ENCODE data around the gene ZNF577. TPM values are rescaled to one million over a fixed set of nuclear protein-coding genes. Genes with fewer than 3 reads are reported as not detected.
A peak's percentile ranks its signal among the peaks of the same experiment; 100 is the strongest.

Gene ZNF577
- total and polyA plus RNA-seq, 2 of the 13 experiments (the other 11 are each of a cell fraction or from before 2014, with no cell fraction given), result 5.7 to 7.6 TPM

DNA sequence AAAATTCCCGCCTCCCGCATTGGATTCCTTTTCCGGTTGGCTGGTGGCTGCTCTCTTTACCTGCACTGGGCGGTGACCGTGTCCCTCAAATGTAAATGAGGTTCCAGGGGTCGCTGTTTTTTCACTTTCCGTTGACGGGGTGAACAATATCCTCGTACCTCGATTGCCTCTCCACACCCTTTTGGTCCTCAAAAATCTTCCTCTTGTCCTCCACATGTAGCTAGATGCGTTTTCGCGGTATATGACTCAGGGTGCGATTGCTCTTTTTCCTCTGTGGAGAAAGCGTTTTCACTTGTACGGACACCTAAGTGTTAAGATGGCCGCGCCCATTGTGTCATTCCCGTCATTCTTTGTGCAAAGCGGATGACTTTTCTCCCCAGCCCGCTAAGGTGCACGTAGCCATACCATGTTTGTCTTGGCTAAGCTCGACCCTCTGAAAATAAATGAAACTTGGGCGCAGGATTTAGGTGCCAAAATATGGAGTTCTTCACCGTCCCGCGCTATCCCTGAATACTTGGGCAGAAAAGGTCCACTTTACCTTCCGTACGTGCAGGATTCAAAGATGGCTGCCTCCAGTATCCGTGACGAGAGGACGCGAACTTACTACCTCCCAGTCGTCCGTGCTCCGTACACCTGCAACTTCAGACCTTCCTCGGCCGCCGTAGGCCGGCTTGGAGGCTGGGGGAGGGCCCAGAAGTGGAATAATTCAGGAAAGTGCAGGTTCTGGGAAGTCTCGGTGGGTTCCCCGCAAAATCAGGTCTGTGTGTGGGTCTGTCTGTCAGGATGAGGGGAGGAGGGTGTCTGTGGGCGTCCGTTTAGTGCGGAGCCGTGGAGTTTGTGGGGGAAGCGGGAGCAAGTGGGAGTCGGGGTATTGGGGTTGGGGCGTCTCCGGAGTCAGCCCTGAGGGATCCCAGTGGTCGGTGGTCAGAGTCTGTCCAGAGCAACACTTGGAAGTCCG is 39.3 kb upstream of the ZNF577 start, which contains the start of gene ZNF613 (continued):
- TF ChIP-seq, protein P1, sequence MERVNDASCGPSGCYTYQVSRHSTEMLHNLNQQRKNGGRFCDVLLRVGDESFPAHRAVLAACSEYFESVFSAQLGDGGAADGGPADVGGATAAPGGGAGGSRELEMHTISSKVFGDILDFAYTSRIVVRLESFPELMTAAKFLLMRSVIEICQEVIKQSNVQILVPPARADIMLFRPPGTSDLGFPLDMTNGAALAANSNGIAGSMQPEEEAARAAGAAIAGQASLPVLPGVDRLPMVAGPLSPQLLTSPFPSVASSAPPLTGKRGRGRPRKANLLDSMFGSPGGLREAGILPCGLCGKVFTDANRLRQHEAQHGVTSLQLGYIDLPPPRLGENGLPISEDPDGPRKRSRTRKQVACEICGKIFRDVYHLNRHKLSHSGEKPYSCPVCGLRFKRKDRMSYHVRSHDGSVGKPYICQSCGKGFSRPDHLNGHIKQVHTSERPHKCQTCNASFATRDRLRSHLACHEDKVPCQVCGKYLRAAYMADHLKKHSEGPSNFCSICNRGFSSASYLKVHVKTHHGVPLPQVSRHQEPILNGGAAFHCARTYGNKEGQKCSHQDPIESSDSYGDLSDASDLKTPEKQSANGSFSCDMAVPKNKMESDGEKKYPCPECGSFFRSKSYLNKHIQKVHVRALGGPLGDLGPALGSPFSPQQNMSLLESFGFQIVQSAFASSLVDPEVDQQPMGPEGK (CRISPR knock-in tag; IDR thresholded peaks at IDR 0.05), result peak; percentile 35; the same call in 1 of the 2 replicates
- TF ChIP-seq TAF1 (CRISPR knock-in tag; IDR thresholded peaks at IDR 0.05), result peak; percentile 38
- no peak for TF ChIP-seq ZNF251 (CRISPR knock-in tag; IDR thresholded peaks at IDR 0.05)
- TF ChIP-seq ZNF660 (CRISPR knock-in tag; IDR thresholded peaks at IDR 0.05; ENCODE audit: borderline replicate concordance, low read depth), result no peak
- TF ChIP-seq THYN1 (CRISPR knock-in tag; IDR thresholded peaks at IDR 0.05; ENCODE audit: borderline replicate concordance, low read depth), result no peak
- TF ChIP-seq SAP130 (CRISPR knock-in tag; IDR thresholded peaks at IDR 0.05; ENCODE audit: low read depth), result peak; percentile 91
- TF ChIP-seq KAT8 (CRISPR knock-in tag; IDR thresholded peaks at IDR 0.05), result peak; percentile 27; the same call in 1 of the 2 replicates
- no peak for TF ChIP-seq LCORL (IDR thresholded peaks at IDR 0.05)
- TF ChIP-seq LCORL (CRISPR knock-in tag; IDR thresholded peaks at IDR 0.05), result peak; percentile 64
- no peak for TF ChIP-seq GPN1 (CRISPR knock-in tag; IDR thresholded peaks at IDR 0.05; ENCODE audit: borderline replicate concordance)
- TF ChIP-seq ZNF101 (CRISPR knock-in tag; IDR thresholded peaks at IDR 0.05; ENCODE audit: borderline replicate concordance, low read depth), result no peak
- peak; percentile 45; the same call in 1 of the 2 replicates for TF ChIP-seq SPEN (CRISPR knock-in tag; IDR thresholded peaks at IDR 0.05; ENCODE audit: low read depth)
- TF ChIP-seq, protein P2, sequence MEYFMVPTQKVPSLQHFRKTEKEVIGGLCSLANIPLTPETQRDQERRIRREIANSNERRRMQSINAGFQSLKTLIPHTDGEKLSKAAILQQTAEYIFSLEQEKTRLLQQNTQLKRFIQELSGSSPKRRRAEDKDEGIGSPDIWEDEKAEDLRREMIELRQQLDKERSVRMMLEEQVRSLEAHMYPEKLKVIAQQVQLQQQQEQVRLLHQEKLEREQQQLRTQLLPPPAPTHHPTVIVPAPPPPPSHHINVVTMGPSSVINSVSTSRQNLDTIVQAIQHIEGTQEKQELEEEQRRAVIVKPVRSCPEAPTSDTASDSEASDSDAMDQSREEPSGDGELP (IDR thresholded peaks at IDR 0.05; ENCODE audit: borderline replicate concordance, low read depth), result 0 out of 2 replicates have a peak, but pooled peaks have one; percentile 23
- no peak for TF ChIP-seq ATRX (CRISPR knock-in tag; IDR thresholded peaks at IDR 0.05; ENCODE audit: borderline replicate concordance)
- TF ChIP-seq, protein P3, sequence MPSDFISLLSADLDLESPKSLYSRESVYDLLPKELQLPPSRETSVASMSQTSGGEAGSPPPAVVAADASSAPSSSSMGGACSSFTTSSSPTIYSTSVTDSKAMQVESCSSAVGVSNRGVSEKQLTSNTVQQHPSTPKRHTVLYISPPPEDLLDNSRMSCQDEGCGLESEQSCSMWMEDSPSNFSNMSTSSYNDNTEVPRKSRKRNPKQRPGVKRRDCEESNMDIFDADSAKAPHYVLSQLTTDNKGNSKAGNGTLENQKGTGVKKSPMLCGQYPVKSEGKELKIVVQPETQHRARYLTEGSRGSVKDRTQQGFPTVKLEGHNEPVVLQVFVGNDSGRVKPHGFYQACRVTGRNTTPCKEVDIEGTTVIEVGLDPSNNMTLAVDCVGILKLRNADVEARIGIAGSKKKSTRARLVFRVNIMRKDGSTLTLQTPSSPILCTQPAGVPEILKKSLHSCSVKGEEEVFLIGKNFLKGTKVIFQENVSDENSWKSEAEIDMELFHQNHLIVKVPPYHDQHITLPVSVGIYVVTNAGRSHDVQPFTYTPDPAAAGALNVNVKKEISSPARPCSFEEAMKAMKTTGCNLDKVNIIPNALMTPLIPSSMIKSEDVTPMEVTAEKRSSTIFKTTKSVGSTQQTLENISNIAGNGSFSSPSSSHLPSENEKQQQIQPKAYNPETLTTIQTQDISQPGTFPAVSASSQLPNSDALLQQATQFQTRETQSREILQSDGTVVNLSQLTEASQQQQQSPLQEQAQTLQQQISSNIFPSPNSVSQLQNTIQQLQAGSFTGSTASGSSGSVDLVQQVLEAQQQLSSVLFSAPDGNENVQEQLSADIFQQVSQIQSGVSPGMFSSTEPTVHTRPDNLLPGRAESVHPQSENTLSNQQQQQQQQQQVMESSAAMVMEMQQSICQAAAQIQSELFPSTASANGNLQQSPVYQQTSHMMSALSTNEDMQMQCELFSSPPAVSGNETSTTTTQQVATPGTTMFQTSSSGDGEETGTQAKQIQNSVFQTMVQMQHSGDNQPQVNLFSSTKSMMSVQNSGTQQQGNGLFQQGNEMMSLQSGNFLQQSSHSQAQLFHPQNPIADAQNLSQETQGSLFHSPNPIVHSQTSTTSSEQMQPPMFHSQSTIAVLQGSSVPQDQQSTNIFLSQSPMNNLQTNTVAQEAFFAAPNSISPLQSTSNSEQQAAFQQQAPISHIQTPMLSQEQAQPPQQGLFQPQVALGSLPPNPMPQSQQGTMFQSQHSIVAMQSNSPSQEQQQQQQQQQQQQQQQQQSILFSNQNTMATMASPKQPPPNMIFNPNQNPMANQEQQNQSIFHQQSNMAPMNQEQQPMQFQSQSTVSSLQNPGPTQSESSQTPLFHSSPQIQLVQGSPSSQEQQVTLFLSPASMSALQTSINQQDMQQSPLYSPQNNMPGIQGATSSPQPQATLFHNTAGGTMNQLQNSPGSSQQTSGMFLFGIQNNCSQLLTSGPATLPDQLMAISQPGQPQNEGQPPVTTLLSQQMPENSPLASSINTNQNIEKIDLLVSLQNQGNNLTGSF (CRISPR knock-in tag; IDR thresholded peaks at IDR 0.05), result no peak
- TF ChIP-seq YY1 (IDR thresholded peaks at IDR 0.05; ENCODE audit: insufficient read depth, insufficient replicate concordance, low read depth, low read length), result peak; percentile 97
- TF ChIP-seq ZNF577 (CRISPR knock-in tag; IDR thresholded peaks at IDR 0.05; ENCODE audit: borderline replicate concordance, low read depth), result no peak
- TF ChIP-seq RFX3 (CRISPR knock-in tag; IDR thresholded peaks at IDR 0.05), result no peak
- TF ChIP-seq, protein P4, sequence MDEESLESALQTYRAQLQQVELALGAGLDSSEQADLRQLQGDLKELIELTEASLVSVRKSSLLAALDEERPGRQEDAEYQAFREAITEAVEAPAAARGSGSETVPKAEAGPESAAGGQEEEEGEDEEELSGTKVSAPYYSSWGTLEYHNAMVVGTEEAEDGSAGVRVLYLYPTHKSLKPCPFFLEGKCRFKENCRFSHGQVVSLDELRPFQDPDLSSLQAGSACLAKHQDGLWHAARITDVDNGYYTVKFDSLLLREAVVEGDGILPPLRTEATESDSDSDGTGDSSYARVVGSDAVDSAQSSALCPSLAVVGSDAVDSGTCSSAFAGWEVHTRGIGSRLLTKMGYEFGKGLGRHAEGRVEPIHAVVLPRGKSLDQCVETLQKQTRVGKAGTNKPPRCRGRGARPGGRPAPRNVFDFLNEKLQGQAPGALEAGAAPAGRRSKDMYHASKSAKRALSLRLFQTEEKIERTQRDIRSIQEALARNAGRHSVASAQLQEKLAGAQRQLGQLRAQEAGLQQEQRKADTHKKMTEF (CRISPR knock-in tag; IDR thresholded peaks at IDR 0.05), result peak; percentile 58
- peak; percentile 78 for TF ChIP-seq NFYB (CRISPR knock-in tag; IDR thresholded peaks at IDR 0.05)
